OCI-LY1 (cell line): ENCODE measurements around the gene MRPL36.

Experiments used
- H2AFZ ChIP-seq: fragments of 200-600 bp; sonication (generic), shearing (Covaris generic); 2 replicates; pipeline ENCODE4 v1.6.0; 2014; ENCODE audit warnings: antibody characterized with exemption, mild to moderate bottlenecking, low read length
- H3F3A ChIP-seq: fragments of 200-600 bp; sonication (generic), shearing (Covaris generic); 2 replicates; pipeline ENCODE4 v1.6.0; 2014; ENCODE audit warnings: mild to moderate bottlenecking, antibody characterized with exemption, low read length, moderate library complexity; ENCODE audit not compliant: insufficient read depth
- H3K27ac ChIP-seq: fragments of 200-600 bp; sonication (generic); 2 replicates; pipeline ENCODE4 v1.5.1; 2014; ENCODE audit warnings: low read length, mixed run types, mild to moderate bottlenecking, low read depth; ENCODE audit not compliant: poor library complexity, severe bottlenecking
- H3K27me3 ChIP-seq: fragments of 200-600 bp; sonication (generic); 2 replicates; pipeline ENCODE4 v1.6.0; 2014; ENCODE audit warnings: antibody characterized with exemption, mild to moderate bottlenecking, low read length, moderate library complexity; ENCODE audit not compliant: insufficient read depth
- H3K36me3 ChIP-seq: fragments of 200-600 bp; sonication (generic); 2 replicates; pipeline ENCODE4 v1.6.1; 2014; ENCODE audit warnings: mild to moderate bottlenecking, antibody characterized with exemption, low read length, moderate library complexity, mixed read lengths; ENCODE audit not compliant: insufficient read depth
- H3K4me1 ChIP-seq: fragments of 200-600 bp; sonication (generic); 2 replicates; pipeline ENCODE4 v1.5.1; 2014; ENCODE audit warnings: mild to moderate bottlenecking, low read length, moderate library complexity; ENCODE audit not compliant: insufficient read depth, severe bottlenecking
- H3K4me2 ChIP-seq: fragments of 200-600 bp; sonication (generic), shearing (Covaris generic); 2 replicates; pipeline ENCODE4 v1.6.1; 2014; ENCODE audit warnings: low read length
- H3K4me3 ChIP-seq: fragments of 200-600 bp; sonication (generic); 2 replicates; pipeline ENCODE4 v1.5.1; 2014; ENCODE audit warnings: low read length, low read depth, mild to moderate bottlenecking, mixed read lengths; ENCODE audit not compliant: poor library complexity, severe bottlenecking
- H3K79me2 ChIP-seq: fragments of 200-600 bp; shearing (Covaris generic); 2 replicates; pipeline ENCODE4 v1.6.1; 2016; ENCODE audit warnings: mixed run types, low read length, mixed read lengths; ENCODE audit not compliant: insufficient read depth
- H3K9ac ChIP-seq: fragments of 200-600 bp; sonication (generic), shearing (Covaris generic); 2 replicates; pipeline ENCODE4 v1.6.1; 2014; ENCODE audit warnings: mild to moderate bottlenecking, low read length, mixed read lengths
- H3K9me2 ChIP-seq: fragments of 200-600 bp; sonication (generic), shearing (Covaris generic); 2 replicates; pipeline ENCODE4 v1.6.1; 2014; ENCODE audit warnings: low read depth, mild to moderate bottlenecking, low read length, mixed read lengths
- H3K9me3 ChIP-seq: fragments of 200-600 bp; shearing (Covaris generic); 2 replicates; pipeline ENCODE4 v1.6.1; 2014; ENCODE audit warnings: low read length, mixed read lengths
- H4K20me1 ChIP-seq: fragments of 200-600 bp; sonication (generic), shearing (Covaris generic); 2 replicates; pipeline ENCODE4 v1.6.0; 2016; ENCODE audit warnings: mild to moderate bottlenecking, low read length; ENCODE audit not compliant: insufficient read depth
- CTCF ChIP-seq: fragments of 200-600 bp; sonication (generic), shearing (Covaris generic); IDR thresholded peaks from 2 replicates; pipeline ENCODE4 v1.5.1; 2017; ENCODE audit warnings: mild to moderate bottlenecking, antibody characterized with exemption, low read length, moderate library complexity, mixed read lengths
- EZH2 ChIP-seq: fragments of 200-600 bp; sonication (generic), shearing (Covaris generic); IDR thresholded peaks from 2 replicates; pipeline ENCODE4 v1.8.0; 2017; ENCODE audit warnings: borderline replicate concordance, mixed run types, mild to moderate bottlenecking, antibody characterized with exemption, low read length, moderate library complexity, mixed read lengths

Gene MRPL36

GRCh38 chr5:1781726-1782384 is 17.8 kb downstream of the MRPL36 start:
- Histone ChIP-seq H3K27me3 (no peaks in the 10 kb centered on the region), H4K20me1 (no peaks in the 10 kb centered on the region), H3K79me2 (no peaks in the 10 kb centered on the region), H3K36me3 (no peaks in the 10 kb centered on the region), H3K4me1 (peaks cover 32% of the 10 kb centered on the region), H3K9me2 (no peaks in the 10 kb centered on the region), H3K27ac (peak overlapping the region; percentile 73), H3K4me3 (peak overlapping the region; percentile 43), H2AFZ (peak overlapping the region; percentile 4; the same call in 1 of the 2 replicates), H3K4me2 (peak overlapping the region; percentile 59), H3K9ac (peak overlapping the region; percentile 24; the same call in 1 of the 2 replicates), H3K9me3 (no peaks in the 10 kb centered on the region), H3F3A (no peaks in the 10 kb centered on the region)
- no peak for TF ChIP-seq EZH2
- TF ChIP-seq CTCF, result no peak

GRCh38 chr5:1781107-1781506 is 18.5 kb downstream of the MRPL36 start:
- Histone ChIP-seq H3K4me2 (no peak overlapping the region), H3K9me2 (no peaks in the 10 kb centered on the region), H2AFZ (no peak overlapping the region), H3K79me2 (no peaks in the 10 kb centered on the region), H4K20me1 (no peaks in the 10 kb centered on the region), H3K36me3 (no peaks in the 10 kb centered on the region), H3K27me3 (no peaks in the 10 kb centered on the region), H3K4me1 (peaks cover 32% of the 10 kb centered on the region), H3K27ac (no peak overlapping the region), H3K9ac (no peak overlapping the region), H3K9me3 (no peaks in the 10 kb centered on the region), H3F3A (no peaks in the 10 kb centered on the region), H3K4me3 (no peak overlapping the region)
- no peak for TF ChIP-seq CTCF
- no peak for TF ChIP-seq EZH2

- Histone ChIP-seq H4K20me1 (no peaks in the 10 kb centered on the region), H3K4me3 (no peak overlapping the region), H3K4me2 (no peak overlapping the region), H3F3A (no peaks in the 10 kb centered on the region), H2AFZ (no peak overlapping the region), H3K9me3 (no peaks in the 10 kb centered on the region), H3K9me2 (no peaks in the 10 kb centered on the region), H3K27me3 (no peaks in the 10 kb centered on the region), H3K9ac (no peak overlapping the region), H3K36me3 (no peaks in the 10 kb centered on the region), H3K27ac (no peak overlapping the region), H3K79me2 (no peaks in the 10 kb centered on the region), H3K4me1 (peaks cover 32% of the 10 kb centered on the region)
- TF ChIP-seq EZH2, result no peak
- TF ChIP-seq CTCF, result no peak
These were observed 19.1 kb downstream of the MRPL36 start for GRCh38 chr5:1780614-1780930.
